Activated CD4-positive, alpha-beta T cell treated with anti-CD3 and anti-CD28 coated beads, Interleukin-2, amount 50 U/mL, for 48 hours (primary cell): ENCODE measurements around the gene BCKDHB.

Experiments
- DNase-seq, 2 experiments: peaks; one replicate each; pipeline ENCODE4 v3.0.0-alpha.2; 2020

The BCKDHB gene

DNA sequence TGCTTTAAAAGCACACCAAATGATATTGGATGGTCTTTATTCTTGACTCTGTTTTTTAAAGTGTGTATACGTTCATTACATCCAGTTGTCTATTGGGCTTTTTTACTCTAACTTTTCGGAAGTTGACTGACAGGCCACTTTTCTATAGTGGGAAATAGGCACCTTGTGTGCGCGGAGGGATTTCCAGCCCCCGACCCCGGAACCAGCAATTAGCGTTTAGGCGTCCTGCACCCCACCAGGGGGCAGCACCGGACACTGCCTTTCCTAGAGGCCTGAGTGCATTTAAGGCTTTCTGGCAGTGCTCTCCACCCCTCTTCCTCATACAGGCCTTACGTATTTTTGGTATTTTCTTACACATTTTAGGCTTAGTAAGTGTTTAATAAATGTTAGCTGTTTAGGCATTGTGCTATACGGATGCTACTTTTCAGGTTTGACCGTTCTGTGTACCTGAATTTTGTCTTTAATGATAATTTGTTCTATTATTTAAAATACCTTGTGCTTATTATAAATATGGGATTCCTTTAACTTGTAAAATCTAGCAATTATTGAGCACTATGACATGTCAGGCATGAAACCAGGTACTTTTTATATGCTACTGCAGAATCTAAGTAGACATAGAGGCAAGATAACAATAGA lies 231.8 kb downstream of the BCKDHB start:
- DNase-seq = peak; percentile 78 to 80

DNA sequence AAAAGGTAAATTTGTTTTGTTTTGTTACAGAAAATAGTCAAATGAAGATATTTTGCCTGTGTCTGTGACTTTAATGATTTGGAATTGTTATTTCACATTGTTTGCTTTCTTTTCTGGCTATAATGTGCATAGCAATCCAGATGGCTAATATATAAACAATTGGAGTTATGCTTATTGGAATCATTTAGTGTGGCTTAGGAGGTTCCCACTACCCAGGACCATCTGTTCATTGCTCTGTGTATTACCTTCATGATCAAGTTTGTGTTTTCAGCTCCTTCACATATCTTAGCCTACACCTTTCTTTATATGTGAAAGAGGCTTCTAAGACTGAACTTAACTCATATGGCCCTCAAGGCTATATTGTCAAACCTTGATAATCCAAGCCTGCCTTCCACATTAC lies 232.9 kb downstream of the BCKDHB start:
- no peak for DNase-seq

DNA sequence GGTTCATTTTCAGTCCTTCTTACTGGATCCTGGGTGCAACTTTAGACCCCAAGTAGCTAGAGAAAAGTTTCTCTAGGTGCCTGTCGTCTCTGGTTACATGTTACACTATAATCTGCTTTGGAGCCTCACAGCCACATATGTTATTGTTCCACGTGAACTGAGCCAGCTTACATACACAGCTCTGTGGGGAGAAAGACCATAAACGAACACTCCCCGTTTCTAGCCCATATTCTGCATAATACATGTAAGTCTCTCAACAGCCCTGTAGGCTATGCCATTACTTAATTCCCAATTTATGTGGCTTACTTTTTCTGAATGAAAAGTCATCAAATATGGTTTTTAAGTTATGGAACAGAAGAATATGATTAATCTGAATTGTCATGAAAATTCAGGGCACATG lies 233.8 kb downstream of the BCKDHB start:
- no peak for DNase-seq

DNA sequence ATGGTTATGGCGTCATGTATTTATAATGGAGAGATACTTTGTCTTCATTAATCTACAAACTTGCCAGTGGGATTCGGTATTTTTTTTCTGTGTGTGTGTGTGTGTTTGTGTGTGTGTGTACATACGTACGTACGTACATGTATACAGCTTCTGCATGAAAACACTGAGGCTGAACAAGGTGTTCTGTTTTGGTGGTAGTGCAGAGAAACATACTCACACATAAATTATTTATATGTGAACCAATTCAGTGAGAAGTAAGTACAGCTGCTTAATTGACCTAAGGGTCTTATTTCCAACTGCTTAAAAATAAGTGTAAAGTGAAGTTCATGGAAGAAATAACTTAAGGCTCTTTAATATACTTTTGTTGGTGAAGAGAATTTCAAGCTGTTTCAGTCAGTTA lies 234.2 kb downstream of the BCKDHB start:
- no peak for DNase-seq

DNA sequence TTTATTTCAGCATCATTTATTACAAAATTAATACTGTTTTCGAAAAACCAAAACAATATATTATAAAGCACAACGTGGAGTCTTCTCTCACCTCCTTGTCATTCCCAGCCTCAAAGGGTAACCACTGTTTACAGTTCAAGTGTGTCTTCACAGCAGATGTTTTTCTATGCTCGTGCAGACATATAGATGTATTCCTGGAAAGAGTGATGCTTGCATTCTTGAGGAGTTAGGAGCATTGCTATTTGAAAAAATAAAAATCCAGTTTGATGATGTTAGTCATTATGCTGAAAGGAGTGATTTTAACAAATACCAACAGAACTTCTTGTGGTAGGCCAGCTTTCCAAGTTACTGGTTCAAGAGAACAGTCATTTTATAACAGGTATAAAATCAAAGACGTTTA lies 234.9 kb downstream of the BCKDHB start:
- no peak for DNase-seq

DNA sequence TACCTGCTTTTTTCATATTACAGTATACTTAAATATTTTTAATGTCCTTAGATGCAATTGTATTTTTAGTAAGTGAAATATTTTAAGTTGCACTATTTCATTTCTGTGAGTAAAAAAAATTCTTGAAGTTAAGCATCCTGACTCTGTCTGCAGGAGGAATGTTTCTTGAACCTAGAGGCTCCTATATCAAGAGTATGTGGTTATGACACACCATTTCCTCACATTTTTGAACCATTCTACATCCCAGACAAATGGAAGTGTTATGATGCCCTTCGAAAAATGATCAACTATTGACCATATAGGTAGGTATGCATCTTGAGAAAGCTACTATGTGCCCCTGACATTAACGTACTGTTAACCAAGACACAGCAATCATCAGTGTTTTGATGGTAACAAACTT lies 237.0 kb downstream of the BCKDHB start:
- DNase-seq = no peak

DNA sequence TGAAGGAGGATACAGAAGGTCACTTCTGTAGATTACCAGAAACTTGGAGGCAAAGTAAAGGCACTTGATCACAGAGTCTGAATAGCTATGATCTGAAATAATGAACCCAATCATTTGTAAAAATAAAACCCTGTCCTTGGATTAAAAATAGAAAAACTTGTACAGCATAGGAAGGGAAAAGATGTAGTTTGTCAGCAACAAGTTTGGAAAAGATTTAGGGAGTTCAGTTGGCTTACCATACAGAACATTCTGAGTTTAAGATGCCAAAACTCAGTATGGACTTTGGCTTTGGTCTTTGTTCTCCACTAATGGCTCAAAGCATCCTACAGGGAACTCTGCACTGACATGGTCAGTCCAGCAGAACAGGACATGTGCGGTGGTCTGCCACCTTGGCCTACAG lies 240.6 kb downstream of the BCKDHB start:
- DNase-seq = no peak

DNA sequence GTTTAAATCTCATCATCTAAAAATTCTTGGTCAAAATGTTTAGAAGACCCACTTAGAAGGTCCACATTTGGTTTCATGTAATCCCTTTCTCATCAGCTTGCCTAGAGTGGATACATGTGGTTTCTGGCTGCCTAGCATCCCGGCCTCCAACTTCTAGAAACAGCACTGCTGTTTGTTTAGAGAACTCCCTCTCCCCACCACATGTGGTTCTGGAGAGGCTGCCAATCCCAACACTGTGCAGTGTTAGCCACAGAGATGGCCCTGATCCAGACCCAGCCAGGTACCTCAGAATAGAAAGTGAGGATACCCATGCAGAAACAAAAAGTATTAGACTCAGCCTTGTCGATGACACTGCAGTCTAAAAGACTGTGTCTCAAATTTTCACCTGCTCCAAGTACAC lies 241.8 kb downstream of the BCKDHB start:
- DNase-seq = no peak

DNA sequence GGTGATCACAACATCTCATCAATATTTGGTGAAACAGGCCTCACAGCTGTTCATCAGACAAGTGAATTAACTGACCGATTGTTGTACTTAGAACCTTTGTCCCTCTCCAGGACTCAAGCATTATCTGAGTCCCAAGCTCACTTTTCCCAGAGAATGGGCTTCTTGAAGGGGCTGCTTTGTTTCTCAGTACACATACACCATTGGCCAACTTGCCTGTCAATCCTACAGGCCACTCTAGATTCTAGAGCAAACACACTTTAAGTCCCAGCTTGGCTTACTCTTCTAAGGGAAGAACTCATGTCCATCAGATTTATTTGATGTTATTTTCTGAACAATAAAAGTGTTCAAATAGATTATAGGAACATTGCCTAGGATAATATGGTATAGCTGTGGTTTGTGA lies 249.5 kb downstream of the BCKDHB start:
- no peak for DNase-seq

DNA sequence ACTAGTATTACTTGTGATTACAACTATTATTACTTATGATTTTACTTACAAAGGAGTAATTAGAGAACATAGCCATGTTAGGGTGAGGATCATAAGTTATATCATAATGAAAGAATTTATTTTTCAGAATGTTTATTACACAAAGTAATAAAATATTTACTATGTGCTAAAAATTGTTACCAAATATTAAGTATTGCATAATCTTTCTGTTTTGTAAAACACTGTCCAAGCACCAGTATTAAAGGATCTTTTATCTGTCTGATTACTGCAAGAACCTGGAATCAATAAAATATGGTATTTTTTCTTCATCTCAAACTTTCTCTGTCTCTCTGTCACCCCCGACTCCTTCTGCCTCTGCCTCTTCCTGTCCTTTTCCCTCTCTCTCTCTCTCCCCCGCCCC lies 250.1 kb downstream of the BCKDHB start:
- no peak for DNase-seq

DNA sequence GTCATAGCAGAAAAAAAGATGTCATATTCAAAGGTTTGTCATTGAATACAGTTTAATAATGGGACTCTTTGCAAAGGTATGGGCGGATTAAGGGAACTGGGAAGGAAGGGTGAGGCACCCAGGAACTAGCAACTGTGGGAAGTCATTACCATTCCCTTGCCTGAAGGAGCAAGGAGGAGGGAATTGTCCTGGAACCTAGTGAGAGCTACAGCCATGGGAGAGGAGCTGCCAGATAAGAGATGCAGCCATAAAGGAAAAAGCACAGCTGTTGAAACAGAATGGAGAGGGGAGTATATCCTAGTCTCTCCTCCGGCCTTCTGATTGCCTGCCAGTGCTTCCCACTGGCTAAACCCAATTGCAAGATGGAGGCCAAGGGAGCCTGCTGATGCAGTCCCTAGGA lies 250.6 kb downstream of the BCKDHB start:
- DNase-seq = no peak

DNA sequence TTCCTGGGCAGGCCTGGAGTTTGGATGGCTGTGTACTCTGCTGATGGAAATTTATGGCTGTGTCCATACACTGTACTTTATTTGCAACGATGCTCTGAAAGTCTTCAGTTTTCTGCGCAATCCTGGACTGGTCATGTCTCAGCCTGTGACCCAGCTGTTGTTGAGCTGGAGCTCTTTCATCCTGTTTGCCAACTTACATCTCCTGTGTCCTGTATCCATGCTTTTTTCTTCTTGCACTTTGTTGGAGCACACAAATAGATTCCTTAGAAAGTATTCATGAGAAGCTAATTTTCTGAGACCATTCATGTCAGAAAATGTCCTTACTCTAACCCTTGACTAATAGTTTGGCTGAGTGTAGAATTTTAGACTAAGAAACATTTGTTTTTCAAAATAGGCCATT lies 251.2 kb downstream of the BCKDHB start:
- DNase-seq = no peak

DNA sequence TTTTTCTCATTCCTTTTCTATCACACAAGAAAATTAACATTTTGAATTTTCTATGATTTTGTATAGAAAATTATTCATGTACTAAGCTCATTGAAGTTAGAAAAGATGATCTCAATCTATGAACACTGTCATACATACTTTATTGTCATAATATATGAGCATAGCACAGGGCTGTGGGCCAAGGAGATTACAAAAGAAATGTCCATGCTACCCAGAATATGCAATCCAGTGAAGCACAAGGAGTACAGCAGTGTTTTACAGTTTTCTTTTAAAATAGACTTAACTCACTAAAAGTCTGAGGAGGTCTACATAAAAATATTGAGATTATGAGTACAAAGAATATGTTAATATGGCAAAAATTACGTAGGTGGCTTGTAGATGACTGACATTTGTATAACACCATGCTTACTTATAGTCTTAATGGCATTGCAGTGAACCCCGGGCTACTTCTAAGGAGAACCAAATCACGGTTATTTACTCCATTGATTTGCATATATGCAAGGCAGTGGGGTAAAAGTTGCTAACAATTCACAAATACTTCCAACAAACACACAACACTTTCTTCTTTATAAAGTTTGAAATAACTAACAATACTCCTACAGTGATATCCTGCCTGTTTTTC lies 257.1 kb downstream of the BCKDHB start:
- no peak for DNase-seq

DNA sequence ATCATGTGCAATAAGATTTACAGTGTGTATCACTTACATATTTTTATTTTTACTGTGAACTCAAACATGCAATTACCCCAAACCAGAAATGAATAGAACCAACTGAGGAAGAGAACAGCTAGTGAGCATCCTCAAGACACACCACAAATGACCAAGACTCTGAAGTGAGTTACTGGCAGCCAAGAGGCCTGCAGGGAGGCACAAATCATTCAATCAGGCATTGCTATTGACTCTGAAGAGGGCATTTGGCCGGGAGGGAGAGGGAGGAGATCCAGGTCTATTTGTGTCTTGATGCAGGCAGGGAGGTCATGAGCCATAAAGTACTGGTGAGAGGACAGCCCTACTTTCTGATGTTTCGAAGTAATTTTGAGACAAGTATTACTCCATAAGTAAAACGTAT lies 257.7 kb downstream of the BCKDHB start:
- no peak for DNase-seq

DNA sequence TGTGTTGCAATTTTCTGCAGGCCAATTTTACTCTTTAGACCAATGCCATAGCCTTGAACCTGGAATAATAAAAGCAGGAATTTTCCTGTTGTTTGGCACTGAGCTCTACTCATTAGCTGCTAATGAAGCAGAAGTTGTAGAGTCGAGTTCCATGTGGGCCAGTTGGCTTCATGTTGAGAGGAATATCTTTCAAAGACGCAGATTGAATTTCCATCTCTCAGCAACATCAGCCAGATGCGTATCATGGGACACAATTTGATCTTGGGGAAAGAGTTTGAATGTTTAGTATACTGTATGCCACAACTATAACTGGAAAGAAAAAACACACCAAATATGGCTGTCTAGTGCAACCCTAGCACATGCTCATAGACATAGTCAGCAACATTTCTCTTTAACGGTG lies 259.6 kb downstream of the BCKDHB start:
- DNase-seq = no peak

DNA sequence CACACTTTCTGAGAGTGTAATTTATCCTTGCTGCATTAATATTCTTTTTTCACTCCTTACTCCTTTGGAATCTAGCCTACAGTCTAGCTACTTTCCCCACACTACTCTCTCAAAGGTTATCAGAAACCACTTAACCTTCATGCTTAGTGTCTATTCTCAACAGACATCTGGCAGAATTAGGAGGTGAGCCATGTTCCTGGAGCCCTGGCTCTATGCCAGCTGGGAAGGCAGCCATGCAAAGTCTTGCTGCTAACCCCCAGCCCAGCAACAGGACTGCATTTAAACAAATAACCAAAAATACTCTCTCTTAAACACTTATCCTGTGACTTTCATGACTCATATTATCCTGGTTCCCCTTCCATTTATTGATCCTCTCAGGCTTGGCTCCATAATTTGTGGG lies 260.2 kb downstream of the BCKDHB start:
- DNase-seq = no peak

DNA sequence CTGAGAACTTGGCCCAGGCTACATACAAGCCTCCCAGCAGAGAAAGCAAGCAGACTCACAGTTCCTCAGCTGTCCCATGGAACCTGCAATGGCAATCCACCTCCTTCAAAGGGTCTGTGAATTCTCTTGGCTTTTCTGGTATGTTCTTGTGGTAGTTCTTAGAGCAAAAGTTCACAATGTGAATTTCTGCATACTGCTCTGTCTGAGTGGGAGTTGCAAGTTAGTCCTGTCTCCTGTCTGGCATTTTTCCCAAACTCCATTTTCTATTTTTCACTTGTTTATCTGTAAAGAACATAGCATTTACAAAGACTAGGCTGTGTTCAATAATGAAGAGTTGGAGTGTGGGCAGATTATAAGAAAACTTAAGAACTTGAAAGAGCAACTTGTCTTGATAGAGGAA lies 269.9 kb downstream of the BCKDHB start:
- no peak for DNase-seq

DNA sequence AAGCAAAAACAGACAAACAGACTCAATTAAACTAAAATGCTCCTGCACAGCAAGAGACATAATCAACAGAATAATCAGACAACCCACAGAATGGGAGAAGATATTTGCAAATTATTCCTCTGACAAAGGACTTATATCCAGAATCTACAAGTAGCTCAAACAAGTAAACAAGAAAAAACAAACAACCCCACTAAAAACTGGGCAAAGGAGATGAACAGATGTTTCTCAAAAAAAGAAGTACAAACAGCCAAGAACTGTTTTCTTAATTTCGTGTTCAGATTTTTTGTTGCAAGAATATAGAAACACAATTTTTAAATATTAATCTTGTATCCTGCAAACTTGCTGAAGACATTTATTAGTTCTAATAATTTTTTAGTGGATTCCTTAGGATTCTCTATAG lies 274.1 kb downstream of the BCKDHB start:
- DNase-seq = no peak

DNA sequence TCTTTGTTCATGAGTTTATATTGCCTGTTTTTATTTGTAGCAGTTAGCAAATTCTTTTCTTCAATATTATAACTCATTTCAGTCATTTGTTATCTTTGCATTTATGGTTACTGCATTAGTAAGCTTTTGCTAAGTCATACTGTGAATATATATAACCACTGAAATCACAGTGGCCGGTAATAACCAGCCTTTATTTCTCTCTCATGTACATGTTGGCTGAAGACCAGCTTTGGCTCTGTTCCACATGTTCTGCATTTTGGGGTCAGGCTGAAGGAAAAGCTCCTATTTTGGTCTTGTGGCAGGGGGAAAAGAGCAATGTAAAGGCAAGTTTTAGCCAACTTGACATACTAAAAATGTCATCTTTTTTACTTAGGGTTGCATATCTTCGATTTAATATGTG lies 276.3 kb downstream of the BCKDHB start:
- DNase-seq = no peak

DNA sequence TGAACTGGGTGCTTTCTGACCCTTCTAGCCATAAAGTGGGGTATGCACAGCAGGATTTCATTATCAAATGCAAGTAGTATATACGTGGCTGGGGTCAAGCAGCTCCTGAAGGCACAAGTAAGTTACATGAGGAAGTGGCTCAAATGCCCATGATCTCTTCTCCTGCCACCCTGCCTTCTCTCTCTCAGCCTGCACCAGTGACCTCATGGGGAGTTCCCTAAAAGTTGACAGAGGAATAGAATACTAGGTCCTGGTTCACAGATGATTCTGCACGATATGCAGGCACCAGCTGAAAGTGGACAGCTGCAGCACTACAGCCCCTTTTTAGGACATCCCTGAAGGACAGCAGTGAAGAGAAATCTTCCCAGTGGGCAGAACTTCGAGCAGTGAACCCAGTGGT lies 282.0 kb downstream of the BCKDHB start:
- DNase-seq = no peak
